Non-pigmented ciliary epithelial cell (primary cell): ENCODE results near the gene ACTRT3.
"Not testable (repeated sequence)": the region's sequence is repeated elsewhere in the genome, so short reads cannot be mapped to it uniquely, and the experiment has no call there.

ENCODE experiments used
- DNase-seq: peaks from one replicate; pipeline ENCODE4 v3.0.0-alpha.2; 2010; ENCODE audit warnings: low read depth

ACTRT3 gene

DNA sequence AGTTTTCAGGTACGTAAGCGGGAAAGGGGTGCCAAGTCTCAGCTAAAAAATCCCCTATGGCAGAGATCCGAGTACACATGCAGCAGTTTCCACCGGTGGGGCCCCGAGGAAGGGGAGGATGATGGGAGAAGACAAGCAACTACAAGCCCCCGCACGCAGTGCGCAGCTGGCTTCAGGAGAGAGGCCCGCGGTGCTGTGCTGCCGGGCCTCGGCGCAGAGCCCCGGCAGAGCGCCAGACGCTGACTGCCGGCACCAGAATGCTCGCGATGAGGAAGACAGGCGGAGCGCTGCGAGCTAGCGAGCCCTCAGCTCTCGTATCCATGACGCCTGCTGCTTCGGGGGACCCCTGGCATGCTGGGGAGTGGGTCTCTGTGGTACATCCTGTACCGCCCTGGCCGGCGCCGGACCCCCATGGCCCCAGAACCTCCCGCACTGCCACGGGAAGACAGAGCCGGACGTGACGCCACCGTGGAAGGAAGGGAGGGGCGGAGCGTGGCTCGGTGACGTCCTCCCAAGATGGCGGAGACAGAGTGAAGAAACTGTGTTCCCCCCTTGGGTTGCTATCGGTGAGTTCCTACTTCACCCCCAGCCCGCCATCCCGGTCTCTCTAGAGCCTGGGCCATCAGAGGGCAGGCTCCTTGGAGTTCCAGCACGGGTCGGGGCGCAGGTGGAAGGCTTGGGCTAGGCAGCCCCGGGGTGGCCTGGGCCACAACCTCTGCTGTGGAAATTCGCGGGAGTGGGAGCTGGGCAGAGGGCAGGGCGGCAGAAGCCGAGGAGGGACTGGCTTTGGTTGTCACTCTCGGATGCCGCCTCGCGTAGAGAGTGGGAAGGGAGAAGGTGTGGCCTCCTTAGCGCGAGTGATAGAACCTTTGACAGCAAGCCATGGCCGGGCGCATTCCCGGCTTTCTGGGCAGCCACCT lies 3.8 kb upstream of the ACTRT3 start, which contains the start of gene MYNN:
Gene MYNN (plus strand): TSS at position 500 of the 920 bp plus-strand sequence. CDS start 900 bp downstream, outside the sequence.
- DNase-seq: no peak

DNA sequence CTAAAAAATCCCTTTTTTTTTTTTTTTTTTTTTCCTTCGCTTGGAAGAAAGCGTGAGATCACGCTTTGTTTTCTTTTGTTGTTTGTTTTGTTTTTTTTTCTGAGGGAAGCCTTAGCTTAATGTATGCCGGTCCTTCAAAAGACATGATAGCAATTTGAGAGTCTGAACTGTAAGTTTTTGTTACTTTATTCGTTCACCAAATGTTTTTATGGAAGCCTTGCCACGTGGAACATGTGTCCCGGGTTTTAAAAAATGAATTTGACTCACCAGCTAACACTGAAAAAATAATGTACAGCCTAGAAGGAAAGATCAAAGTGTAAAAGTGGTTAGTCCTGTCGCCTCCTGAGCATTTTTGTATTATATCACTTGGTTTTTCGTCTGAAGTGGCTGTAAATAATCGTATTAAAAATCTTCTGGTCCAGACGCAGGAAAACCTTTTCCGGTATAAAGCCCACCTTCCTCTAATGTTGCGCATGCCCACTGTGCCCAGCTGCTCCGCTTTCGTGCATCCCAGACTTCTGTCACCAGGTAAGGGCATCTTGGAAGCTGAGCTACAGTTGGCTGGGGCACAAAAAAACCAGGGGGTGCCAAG lies 3.0 kb upstream of the ACTRT3 start:
- no peak for DNase-seq

DNA sequence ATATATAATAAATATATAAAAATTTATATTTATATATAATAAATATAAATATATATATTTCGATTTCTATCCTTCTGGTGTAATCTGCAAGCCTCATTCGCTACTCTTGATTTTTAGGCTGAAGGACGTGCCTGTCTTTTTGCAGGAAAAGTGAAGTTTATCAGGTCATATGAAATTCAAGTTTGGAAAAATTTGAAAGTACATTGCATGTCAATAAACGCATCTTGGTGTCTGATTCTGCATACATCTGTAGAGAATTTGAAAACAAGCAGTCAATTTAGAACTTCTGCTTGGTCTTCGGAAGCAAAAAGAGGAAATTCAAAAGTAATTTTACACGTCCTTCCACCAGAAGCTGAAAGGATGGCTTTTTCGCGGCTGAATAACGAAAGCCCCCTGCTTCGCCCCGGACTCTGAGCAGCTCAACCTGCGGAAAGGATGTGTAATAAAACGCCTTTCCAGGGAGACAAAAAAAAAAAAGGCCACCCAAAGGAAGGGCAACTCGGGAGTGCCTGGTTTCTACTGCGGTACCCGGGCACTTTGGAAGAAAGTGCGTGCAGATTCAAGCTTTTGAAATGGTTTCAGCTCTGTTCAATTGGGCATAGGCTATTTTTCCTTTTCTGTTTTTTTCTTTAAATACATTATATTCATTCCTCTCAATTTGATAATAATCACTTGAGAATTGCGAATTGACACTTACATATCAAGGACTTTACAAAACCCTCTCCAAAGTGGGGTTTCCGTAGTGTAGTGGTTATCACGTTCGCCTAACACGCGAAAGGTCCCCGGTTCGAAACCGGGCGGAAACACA lies 2.3 kb upstream of the ACTRT3 start:
- no peak for DNase-seq

DNA sequence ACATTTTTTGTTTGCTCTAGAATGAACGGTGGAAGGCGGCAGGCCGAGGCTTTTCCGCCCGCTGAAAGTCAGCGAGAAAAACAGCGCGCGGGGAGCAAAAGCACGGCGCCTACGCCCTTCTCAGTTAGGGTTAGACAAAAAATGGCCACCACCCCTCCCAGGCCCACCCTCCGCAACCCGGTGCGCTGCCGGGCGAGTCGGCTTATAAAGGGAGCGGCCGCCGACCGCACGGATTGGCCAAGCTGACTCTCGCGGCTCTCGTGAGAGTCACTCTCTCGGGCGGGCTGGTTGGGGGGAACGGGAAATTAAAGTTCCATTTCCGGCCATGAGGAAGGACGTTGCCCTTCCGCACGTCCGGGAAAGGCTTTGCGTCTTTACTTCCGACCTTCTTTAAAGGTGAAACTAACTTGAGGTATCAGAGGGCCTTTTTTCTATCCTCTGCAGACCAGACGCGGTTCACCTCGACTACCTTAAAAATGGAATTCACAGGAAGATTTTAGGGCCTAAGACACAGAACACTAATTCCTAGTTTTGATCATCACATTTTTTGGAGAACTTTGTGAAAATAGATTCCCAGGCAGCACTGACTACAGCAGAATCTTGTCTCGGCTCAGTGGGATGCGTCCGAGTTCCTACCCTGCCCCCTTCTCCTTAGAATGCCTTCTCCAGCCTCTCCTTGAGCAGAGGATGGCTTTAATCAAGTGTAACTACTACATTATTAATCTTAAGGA lies 4.3 kb downstream of the ACTRT3 start, which contains the start of gene TERC:
Gene TERC (minus strand): TSS at position 179 of the 731 bp plus-strand sequence.
- DNase-seq: no peak

DNA sequence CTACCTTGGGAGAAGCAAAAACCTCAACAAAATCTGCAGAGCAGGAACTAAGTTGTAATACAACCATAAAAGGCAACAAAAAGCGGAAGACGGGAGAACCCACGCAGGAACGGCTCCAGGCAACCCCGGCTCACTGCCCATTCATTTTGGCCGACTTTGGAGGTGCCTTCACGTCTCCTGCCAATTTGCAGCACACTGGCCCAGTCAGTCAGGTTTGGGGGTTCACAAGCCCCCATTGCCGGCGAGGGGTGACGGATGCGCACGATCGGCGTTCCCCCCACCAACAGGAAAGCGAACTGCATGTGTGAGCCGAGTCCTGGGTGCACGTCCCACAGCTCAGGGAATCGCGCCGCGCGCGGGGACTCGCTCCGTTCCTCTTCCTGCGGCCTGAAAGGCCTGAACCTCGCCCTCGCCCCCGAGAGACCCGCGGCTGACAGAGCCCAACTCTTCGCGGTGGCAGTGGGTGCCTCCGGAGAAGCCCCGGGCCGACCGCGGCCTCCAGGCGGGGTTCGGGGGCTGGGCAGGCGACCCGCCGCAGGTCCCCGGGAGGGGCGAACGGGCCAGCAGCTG lies 5.0 kb downstream of the ACTRT3 start:
- no peak for DNase-seq

DNA sequence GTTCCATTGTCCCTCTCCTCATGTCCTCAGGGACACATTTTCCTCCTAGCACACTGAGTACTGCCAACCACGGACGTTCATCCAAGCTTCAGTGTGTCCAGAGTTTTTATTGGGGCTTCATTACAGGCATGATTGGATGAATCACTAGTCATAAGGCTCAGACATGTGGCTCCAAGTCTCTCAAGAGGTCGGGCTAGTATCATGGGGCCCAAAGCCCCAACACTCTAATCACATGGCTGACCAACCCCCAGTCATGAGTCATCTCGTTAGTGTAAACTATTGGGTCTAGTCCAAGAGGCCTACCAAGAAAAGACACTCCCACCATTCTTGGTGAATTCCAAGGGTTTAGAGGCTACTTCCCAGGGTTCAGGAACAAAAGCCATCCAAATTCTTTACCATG lies 8.9 kb downstream of the ACTRT3 start:
- DNase-seq: no peak

DNA sequence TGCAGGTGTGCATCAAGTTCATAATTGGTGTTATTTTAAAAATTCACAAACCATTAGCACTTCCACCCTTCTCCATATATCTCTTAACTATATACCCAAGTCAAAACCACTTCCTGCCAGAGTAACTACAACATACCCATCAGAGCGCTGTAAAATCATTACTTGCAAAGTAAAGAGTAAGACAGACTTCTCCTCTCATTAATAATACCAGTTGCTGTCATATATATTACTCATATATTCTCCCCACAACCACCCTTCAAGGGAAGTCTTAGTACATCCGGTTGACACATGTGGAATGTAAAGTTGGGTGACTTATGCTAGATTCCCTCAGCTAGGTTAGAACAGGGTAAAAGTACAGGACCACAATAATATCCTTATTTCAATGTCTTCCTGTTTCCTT lies 10.1 kb downstream of the ACTRT3 start:
- no peak for DNase-seq

DNA sequence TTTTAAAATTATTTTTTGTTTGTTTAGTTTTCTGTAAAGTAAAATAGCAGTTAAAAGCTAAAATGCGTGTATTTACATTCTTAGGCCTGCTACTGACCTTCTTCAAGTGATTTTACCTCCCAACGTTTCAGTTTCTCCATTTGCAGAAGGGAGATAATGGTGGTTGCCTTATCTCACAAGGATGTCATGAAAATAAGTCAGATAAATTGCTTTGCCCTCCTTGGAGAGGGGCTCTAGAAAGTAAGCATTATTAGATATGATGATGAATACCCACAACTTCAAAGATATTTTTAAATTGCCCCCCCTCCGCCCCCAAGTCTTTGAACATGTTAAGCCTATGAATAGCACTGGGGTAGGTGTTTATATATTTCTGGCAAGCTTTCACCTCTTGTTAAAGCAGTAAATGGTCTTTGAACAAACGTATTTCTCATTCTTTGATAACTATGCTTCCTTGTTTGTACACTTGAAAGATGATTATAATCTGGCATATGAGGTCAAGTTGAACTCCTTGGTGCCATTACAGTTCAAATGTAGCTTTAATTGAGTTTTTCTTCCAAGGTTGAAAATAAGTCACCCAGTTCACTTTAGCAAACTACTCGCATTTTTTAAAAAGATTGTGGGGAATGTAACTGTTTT lies 10.9 kb downstream of the ACTRT3 start:
- DNase-seq: no peak

DNA sequence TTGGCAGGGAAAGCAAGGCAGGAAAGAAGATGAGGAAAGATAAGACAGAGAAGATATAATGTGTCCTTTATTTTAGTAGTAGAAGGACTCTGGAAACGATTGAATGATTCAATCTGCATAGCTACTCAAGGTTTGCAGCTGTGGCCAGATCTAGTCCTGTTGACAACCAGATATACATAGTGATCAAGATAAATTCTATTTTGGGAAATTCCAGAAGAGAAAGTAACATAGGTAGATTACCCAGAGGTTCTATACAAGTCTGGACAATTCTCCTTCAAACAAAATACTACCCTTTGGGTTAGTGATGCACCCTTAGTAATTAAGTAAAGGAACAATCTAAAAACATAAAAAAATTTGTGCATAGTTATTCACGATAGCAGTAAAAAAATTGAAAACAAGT lies 13.9 kb downstream of the ACTRT3 start:
- no peak for DNase-seq

DNA sequence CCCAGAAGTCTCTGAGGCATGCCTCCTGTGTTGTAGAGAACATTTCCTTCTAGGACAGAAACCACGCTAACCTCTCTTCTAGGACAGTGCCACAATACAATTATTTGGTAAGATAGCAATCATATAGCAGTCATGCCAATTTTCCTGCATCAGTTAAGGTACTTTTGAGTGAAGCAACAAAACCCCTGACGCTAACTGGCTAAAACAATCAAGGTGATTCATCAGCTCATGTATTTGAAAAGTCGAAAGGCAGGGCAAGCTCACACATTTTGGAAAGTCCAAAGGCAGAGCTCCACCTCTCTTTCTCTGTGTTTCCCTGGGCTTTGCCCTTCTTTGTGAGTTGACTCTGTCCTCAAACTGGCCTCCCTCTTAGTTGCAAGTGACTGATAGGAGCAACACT lies 14.7 kb downstream of the ACTRT3 start:
- DNase-seq: no peak

DNA sequence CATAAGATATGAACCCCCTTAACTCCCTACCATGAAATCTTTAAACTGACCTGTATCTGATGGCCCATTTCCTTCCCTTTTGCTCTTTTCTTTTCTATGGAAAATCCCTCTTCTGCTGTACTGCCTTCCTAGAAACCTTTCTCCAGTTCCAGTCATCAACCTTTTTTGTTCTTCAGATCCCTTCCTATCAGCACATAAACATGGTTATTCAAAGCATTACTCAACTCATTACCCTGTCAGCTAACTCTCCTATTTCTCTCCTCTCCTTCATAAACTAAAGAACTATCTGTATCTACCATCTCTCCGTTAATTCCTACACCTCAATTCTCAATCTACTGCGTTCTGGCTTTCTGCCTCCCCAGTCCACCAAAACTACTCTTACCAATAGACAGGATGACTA lies 17.5 kb downstream of the ACTRT3 start:
- DNase-seq: no peak

DNA sequence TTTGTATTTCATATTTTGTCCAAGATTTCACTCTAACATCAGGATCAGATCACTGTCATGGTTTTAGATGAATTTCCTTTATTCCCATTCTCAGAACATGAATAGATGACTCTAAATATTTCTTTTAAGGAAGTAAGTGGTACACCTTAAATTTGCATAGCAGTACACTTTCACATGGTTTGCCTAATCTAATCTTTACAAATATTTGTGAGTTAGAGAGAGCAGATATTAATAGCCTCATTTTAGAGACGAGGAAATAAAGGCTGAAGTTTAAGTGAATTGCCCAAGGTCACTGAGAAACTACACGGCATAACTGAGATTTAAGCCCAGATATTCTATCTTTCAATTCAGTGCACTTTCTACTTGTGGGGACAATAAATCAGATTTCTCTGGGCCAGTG lies 18.7 kb downstream of the ACTRT3 start:
- DNase-seq: no peak

DNA sequence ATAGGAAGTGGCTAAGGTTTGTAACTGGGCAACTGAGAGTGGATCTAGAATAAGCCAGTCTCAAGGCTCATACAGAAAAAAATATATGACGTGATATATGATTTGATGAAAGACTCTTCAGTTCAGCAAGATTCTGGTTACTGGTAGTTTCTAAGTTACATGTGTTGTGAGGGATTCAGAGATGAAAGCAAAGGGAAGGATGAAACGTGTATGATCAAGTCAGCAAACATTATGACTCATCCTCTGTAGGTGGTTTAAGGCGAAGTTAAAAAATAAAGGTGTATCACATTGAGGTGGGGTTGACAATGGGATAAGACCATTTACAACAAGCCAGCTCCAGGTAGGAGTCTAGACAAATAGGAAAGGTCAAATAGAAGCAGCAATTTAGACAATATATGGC lies 20.7 kb downstream of the ACTRT3 start:
- no peak for DNase-seq

DNA sequence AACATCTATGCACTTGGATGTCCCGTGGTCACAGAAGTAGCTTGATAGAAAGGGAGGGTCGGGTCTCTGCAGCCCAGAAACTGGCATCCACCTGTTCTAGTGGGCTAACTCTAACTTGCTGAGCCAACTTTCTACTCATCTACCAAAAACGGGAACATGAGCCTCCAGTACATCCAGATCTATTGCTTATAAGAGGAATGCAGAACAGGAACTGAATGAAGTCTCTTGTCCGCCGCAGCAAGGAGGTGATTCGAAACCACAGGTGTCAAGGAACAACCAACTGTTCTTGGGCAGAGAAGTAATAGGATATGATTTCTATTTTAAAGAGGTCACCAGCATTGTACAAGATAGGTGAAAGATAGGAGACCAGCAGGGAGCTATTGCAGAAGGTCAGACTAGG lies 22.4 kb downstream of the ACTRT3 start:
- no peak for DNase-seq

DNA sequence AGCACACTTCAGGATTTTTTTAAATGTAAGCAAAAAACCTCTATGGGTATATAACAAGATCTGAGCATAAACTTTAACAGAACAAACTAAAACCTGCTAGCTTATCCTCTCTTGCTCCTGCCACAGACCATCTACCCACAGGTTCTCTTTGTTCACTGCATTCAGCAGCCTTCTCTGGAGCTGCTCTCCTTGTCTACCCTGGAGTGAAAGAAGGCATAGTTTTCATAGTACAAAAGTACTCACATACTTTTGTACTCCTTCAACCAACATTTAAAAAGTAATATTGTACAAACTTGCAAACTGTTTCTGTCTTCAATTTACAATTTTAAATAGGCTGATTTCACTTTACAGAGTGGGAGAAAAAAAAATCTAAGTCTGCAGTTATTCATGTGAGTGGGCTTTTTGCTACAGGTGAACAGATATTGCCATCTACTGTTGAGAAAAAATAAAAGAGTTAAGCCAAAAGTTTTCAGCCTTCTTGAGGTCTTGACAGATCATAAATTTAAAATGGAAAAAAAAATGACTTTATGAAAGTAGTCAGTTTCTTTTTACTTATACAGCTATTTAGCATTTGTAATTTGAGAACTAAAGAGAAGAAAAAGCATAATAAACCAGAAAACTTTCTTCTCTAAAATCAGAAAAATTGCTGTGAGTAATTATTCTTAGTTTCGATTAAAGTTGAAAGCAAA lies 24.9 kb downstream of the ACTRT3 start:
- DNase-seq: no peak

DNA sequence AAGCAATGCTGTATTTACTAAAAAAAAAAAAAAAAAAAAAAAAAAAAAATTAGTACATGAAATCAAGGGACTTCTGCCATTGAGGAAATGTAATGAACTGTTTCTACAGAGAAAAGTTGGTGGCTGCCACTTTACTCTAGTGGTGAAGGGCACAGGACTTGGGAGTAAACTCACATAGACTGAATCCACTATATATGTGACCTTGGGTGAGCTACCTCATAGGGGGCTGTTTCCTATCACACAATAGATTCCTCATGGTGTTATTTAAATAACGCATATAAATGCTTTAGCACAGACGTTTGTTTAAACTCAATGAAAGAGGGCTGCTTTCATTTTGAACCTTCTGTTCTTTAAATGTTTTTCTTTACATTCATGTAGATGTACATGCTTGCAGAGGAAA lies 30.3 kb downstream of the ACTRT3 start:
- DNase-seq: no peak

DNA sequence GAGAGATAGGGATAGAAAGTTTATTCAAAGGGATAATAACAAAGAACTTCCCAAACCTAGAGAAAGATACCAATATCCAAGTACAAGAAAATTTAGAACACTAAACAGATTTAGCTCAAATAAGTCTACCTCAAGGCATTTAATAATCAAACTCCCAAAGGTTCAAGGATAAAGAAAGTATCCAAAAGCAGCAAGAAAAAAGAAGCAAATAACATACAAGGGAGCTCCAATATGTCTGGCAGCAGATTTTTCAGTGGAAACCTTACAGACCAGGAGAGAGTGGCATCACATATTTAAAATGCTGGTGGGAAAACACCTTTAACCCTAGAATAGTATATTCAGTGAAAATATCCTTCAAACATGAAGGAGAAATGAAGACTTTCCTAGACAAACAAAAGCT lies 37.5 kb downstream of the ACTRT3 start:
- DNase-seq: not testable (repeated sequence)

DNA sequence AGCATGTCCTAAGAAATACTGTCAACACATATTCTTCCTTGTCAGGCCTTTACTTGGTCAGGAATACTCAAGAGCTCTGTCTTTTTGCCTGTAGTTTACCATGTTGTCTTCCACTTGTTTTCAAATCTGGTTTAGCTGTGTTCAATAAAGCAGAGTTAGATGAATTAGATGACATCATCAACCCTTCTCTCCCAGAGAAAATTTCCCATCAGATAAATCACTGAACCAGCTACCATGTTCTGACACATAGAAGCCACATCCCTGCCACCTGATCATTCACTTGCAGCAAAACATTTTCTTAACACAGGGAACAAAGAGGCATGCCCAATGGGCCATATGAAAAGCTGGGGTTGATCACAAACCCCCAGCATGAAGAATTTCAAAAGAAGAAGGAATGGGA lies 46.6 kb downstream of the ACTRT3 start:
- DNase-seq: no peak

DNA sequence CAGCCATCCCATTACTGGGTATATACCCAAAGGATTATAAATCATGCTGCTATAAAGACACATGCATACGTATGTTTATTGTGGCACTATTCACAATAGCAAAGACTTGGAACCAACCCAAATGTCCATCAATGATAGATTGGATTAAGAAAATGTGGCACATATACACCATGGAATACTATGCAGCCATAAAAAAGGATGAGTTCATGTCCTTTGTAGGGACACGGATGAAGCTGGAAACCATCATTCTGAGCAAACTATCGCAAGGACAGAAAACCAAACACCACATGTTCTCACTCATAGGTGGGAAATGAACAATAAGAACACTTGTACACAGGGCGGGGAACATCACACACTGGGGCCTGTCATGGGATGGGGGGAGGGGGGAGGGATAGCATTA lies 50.9 kb downstream of the ACTRT3 start:
- not testable (repeated sequence) for DNase-seq
